ENCODE measurements around the gene ZNF239. TPM values are rescaled to one million over a fixed set of nuclear protein-coding genes. Genes with fewer than 3 reads are reported as not detected.

The ZNF239 gene
- 0.66 and 0.72 TPM in 2 replicates for total RNA-seq

DNA sequence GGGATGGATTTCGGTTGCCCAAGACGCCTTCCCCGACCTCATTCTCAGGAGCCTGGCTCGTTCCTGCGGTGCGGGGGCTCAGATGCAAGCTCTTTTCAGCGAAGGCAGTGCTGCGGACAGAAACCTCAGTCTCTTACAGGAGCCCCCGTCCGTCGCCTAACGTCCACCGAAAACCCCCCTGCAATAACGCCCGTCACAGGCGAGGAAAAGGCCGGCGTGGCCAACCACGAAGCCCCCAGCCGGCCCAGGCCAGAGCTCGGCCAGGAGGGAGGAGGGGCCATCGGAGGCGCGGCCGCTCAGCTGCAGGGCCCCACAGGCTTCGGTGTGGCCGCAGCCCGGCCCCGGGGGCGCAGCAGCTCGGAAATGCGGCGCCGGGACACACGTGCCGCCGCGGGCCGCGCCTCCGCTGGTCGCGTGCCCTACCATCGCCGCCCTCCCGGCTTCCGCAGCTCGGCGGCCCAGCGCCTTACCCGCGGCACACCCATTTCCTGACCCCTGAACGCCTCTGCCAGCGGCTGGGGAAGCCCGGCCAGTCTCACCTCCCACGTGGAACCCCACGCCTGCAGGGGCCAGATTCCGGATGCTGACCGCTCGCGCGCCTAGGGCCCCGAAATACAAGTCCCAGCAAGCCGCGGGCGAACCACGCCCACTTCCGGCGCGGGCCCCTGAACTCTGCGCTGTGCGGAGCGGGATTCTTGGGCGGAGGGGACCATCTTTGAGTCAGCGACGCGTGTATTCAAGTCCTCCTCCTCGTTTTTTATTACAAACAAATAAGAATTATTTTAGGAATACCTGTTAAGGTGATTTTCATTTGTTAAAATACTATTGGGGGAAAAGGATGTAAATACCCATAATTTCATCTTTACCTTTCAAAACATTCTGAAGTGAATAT is at the start of gene ZNF239:
TSS of gene ZNF239 (minus strand) at position 616 of the 892 bp plus-strand sequence. CDS start 16,537 bp downstream, outside the sequence.

GRCh38 chr10:43606323-43607198 is 32.1 kb upstream of the ZNF239 start, which contains the start of gene ZNF485:
Gene ZNF485 (plus strand): TSS chr10:43606438. CDS start chr10:43607051, 613 bp downstream.

Other genes starting within 250 kb of the ZNF239 start
- not detected in 2 replicates for gene FXYD4, start 203.0 kb downstream of the ZNF239 start, total RNA-seq
- gene HNRNPF, start 165.4 kb downstream of the ZNF239 start, total RNA-seq, result 231 and 263 TPM in 2 replicates
- 1.9 and 2.7 TPM in 2 replicates for gene ZNF487, start 137.5 kb downstream of the ZNF239 start, total RNA-seq
- 2.4 and 3.3 TPM in 2 replicates for gene ZNF485, start 31.8 kb upstream of the ZNF239 start, total RNA-seq
- gene ZNF32, start 74.3 kb upstream of the ZNF239 start, total RNA-seq, result 10.5 and 15.0 TPM in 2 replicates